Naive B cell (primary cell): Measurements from ENCODE around the gene NCAM1. TPM values are rescaled to one million over a fixed set of nuclear protein-coding genes. Genes with fewer than 3 reads are reported as not detected.

Source experiments
- ATAC-seq, 2 donors: fragments of 150-1000 bp; cut with Tn5 transposase; 2 replicates each; pipeline ENCODE4 v1.10.0; 2021; ENCODE audit warnings: low read depth in 2 of 2, mild to moderate bottlenecking in 2 of 2, moderate library complexity in 2 of 2
- DNase-seq: peaks from one replicate; pipeline ENCODE4 v3.0.0; 2022
- H3K27ac Mint-ChIP-seq, 6 donors: one replicate each; pipeline ENCODE4 v1.8.0; 2020 to 2022; ENCODE audit warnings: mild to moderate bottlenecking in 6 of 6, mixed read lengths in 6 of 6, moderate library complexity in 5 of 6, inconsistent platforms in 2 of 6
- H3K27me3 Mint-ChIP-seq, 3 donors: one replicate each; pipeline ENCODE4 v1.8.0; 2021 to 2022; ENCODE audit warnings: mixed read lengths in 3 of 3, mild to moderate bottlenecking in 1 of 3
- H3K36me3 Mint-ChIP-seq, 2 donors: one replicate each; pipeline ENCODE4 v1.8.0; 2020 to 2022; ENCODE audit warnings: mixed read lengths in 2 of 2, inconsistent platforms in 1 of 2, mild to moderate bottlenecking in 1 of 2
- H3K4me1 Mint-ChIP-seq, 3 donors: one replicate each; pipeline ENCODE4 v1.8.0; 2020 to 2022; ENCODE audit warnings: mixed read lengths in 3 of 3, inconsistent platforms in 1 of 3, mild to moderate bottlenecking in 1 of 3, moderate library complexity in 1 of 3
- H3K4me3 Mint-ChIP-seq, 8 donors: one replicate each; pipeline ENCODE4 v1.8.0; 2020 to 2022; ENCODE audit warnings: mild to moderate bottlenecking in 8 of 8, mixed read lengths in 8 of 8, moderate library complexity in 8 of 8, inconsistent platforms in 2 of 8
- H3K9me3 Mint-ChIP-seq, 7 donors: one replicate each; pipeline ENCODE4 v1.8.0; 2020 to 2022; ENCODE audit warnings: mixed read lengths in 7 of 7, mild to moderate bottlenecking in 5 of 7, inconsistent platforms in 2 of 7, moderate library complexity in 1 of 7
- polyA plus RNA-seq, 6 donors: library from polyadenylated mRNA; unstranded; fragments of 300-500 nt; fragmentation: Illumina TruSeq; gene quantifications; one replicate each; pipeline ENCODE4 v1.2.3, GENCODE V29; 2021; ENCODE audit warnings: low read depth in 6 of 6

Gene NCAM1
- polyA plus RNA-seq, 6 donors from 2014 or later: 0.05 TPM; not detected in 5

GRCh38 chr11:113247966-113248365, 286.7 kb downstream of the NCAM1 start:
- Mint-ChIP-seq H3K4me1 (peaks cover 0 to 3% (median 3%) of the 10 kb centered on the region in 3 donors), H3K36me3 (no peaks in the 10 kb centered on the region), H3K27ac (no peak overlapping the region), H3K27me3 (peaks cover 29 to 58% (median 50%) of the 10 kb centered on the region in 3 donors), H3K4me3 (no peak overlapping the region), H3K9me3 (no peaks in the 10 kb centered on the region)
- no peak for ATAC-seq
- DNase-seq: no peak

DNA sequence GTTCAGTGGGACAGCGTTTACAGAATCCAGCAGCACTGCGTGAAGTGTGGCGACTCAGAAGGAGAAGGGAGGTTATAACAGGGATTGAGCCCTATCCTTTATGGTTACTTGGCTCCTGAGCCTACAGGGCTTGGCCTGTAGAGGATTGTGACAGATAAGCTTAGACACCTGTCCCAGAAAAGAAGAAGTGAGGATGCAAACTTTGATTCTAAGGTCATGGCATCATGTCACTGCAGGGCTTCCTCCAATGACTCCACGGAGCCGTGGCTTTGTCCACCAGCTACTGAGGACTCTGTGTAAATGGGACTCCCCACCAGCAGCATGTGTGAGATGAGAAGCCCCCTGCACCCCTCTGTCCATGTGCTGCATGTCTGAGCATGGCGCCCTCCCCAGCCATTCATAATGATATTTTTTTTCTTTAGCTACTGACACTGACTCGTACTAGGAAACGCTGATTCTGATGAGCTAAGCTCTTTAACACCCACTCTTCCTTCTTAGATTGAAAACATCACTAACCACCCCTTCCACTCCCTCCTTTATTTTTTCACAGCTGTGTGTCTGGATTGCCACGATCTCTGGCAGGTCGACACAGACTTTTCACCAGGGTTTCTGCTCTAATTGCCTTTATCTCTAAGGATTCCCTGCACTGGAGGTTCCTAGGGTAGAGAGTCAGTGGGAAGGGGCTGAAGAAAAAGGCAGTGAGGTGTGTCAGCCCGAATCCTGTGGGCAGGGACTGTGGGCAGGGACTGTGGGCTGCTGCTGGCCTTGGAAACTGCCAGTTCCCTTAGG, 287.7 kb downstream of the NCAM1 start:
- DNase-seq (no peak), ATAC-seq (no peak)
- H3K4me3 Mint-ChIP-seq: no peak overlapping the region
- H3K36me3 Mint-ChIP-seq: no peaks in the 10 kb centered on the region
- H3K27ac Mint-ChIP-seq: no peak overlapping the region
- H3K4me1 Mint-ChIP-seq: no peaks in the 10 kb centered on the region
- no peaks in the 10 kb centered on the region for H3K9me3 Mint-ChIP-seq
- H3K27me3 Mint-ChIP-seq: peaks cover 22 to 49% (median 41%) of the 10 kb centered on the region in 3 donors

DNA sequence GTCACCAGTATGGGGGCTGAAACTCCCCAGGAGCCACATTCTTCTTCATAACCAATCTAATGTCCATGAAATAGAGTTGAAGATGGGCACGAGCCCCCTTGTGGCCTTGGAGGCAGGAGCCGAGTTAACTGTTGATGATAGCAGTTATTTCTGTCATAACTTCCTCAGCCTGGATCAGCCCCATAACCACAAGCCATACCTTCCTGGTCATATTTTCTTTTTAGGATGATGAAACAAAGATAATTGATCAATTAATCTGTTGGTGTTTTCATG, 288.2 kb downstream of the NCAM1 start:
- H3K36me3 Mint-ChIP-seq: no peaks in the 10 kb centered on the region
- H3K4me1 Mint-ChIP-seq: no peaks in the 10 kb centered on the region
- H3K9me3 Mint-ChIP-seq: no peaks in the 10 kb centered on the region
- ATAC-seq (no peak), DNase-seq (no peak)
- H3K4me3 Mint-ChIP-seq: no peak overlapping the region
- peaks cover 20 to 50% (median 35%) of the 10 kb centered on the region in 3 donors for H3K27me3 Mint-ChIP-seq
- H3K27ac Mint-ChIP-seq: no peak overlapping the region

GRCh38 chr11:113249786-113250185, 288.6 kb downstream of the NCAM1 start:
- no peaks in the 10 kb centered on the region for H3K9me3 Mint-ChIP-seq
- no peaks in the 10 kb centered on the region for H3K4me1 Mint-ChIP-seq
- DNase-seq (no peak), ATAC-seq (no peak)
- peaks cover 20 to 49% (median 33%) of the 10 kb centered on the region in 3 donors for H3K27me3 Mint-ChIP-seq
- no peak overlapping the region for H3K27ac Mint-ChIP-seq
- no peaks in the 10 kb centered on the region for H3K36me3 Mint-ChIP-seq
- no peak overlapping the region for H3K4me3 Mint-ChIP-seq

- H3K27me3 Mint-ChIP-seq: peaks cover 10 to 36% (median 23%) of the 10 kb centered on the region in 3 donors
- no peaks in the 10 kb centered on the region for H3K9me3 Mint-ChIP-seq
- no peaks in the 10 kb centered on the region for H3K36me3 Mint-ChIP-seq
- no peak overlapping the region for H3K4me3 Mint-ChIP-seq
- no peak for ATAC-seq
- no peak for DNase-seq
- H3K27ac Mint-ChIP-seq: no peak overlapping the region
- H3K4me1 Mint-ChIP-seq: no peaks in the 10 kb centered on the region
These were observed 290.1 kb downstream of the NCAM1 start for GRCh38 chr11:113251281-113251680.

GRCh38 chr11:113253406-113253805, 292.2 kb downstream of the NCAM1 start:
- DNase-seq: no peak
- Mint-ChIP-seq H3K4me1 (no peaks in the 10 kb centered on the region), H3K27ac (no peak overlapping the region), H3K9me3 (no peaks in the 10 kb centered on the region), H3K36me3 (no peaks in the 10 kb centered on the region), H3K27me3 (peaks cover 2 to 16% (median 9%) of the 10 kb centered on the region in 3 donors), H3K4me3 (no peak overlapping the region)
- ATAC-seq: no peak

GRCh38 chr11:113255096-113255495, 293.9 kb downstream of the NCAM1 start:
- no peak overlapping the region for H3K4me3 Mint-ChIP-seq
- H3K27me3 Mint-ChIP-seq: peaks cover 0 to 9% (median 6%) of the 10 kb centered on the region in 3 donors
- H3K4me1 Mint-ChIP-seq: no peaks in the 10 kb centered on the region
- DNase-seq: no peak
- no peaks in the 10 kb centered on the region for H3K36me3 Mint-ChIP-seq
- H3K27ac Mint-ChIP-seq: no peak overlapping the region
- no peaks in the 10 kb centered on the region for H3K9me3 Mint-ChIP-seq
- ATAC-seq: no peak

GRCh38 chr11:113255741-113256140, 294.5 kb downstream of the NCAM1 start:
- ATAC-seq (no peak), DNase-seq (no peak)
- no peaks in the 10 kb centered on the region for H3K36me3 Mint-ChIP-seq
- H3K4me3 Mint-ChIP-seq: no peak overlapping the region
- H3K27me3 Mint-ChIP-seq: peaks cover 0 to 6% (median 5%) of the 10 kb centered on the region in 3 donors
- H3K27ac Mint-ChIP-seq: no peak overlapping the region
- H3K9me3 Mint-ChIP-seq: no peaks in the 10 kb centered on the region
- H3K4me1 Mint-ChIP-seq: no peaks in the 10 kb centered on the region

DNA sequence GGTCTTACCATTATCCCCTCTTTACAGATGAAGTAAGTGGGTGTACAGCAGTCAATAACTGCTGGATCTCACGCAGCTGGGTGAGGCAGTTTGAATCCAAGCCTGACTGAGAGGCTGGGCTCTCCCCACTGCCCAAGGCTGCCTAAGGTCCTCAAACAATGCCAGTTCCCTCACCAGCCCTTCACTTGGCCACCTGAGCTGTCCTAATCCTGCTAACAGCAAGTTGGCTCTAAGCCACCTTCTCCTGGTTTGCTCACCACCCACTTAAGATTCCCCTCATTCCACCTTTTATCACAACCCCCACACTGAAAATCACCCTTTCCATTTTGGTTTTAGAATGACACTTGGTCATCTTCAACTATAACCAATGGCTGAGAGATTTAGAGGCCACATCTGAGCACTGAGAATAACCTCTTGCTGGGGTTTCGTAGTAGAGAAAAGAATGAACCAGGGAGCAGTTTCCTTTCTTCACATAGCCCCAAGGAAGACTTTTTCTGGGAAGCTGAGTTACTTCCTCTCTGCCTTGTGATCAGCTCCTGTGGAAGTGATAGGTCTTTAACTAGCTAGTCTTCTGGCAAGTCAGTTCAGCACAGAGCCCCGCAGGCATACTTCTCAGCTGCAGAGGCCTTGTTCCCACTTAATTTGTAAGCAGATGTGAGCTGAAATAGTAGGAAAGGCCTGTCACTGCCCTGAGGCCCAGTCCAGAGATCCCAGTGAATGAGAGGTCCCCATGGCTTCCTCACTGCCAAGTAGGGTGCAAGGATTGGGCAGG, 295.4 kb downstream of the NCAM1 start:
- no peaks in the 10 kb centered on the region for H3K9me3 Mint-ChIP-seq
- DNase-seq (no peak), ATAC-seq (no peak)
- H3K27me3 Mint-ChIP-seq: peaks cover 0 to 12% (median 8%) of the 10 kb centered on the region in 3 donors
- H3K4me1 Mint-ChIP-seq: no peaks in the 10 kb centered on the region
- H3K36me3 Mint-ChIP-seq: no peaks in the 10 kb centered on the region
- H3K27ac Mint-ChIP-seq: no peak overlapping the region
- no peak overlapping the region for H3K4me3 Mint-ChIP-seq

DNA sequence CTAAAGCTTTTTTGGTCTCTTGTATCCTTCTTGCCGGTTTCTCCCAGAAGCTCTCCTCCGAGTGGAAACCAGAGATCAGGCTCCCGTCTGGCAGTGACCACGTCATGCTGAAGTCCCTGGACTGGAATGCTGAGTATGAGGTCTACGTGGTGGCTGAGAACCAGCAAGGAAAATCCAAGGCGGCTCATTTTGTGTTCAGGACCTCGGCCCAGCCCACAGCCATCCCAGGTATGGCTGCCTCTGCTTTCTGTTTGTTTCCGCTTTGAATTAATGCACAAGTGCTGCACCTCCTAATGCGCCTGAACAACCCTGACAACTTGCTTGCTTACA, 298.8 kb downstream of the NCAM1 start:
- ATAC-seq (no peak), DNase-seq (no peak)
- H3K27ac Mint-ChIP-seq: no peak overlapping the region
- peaks cover under 1 to 12% (median 5%) of the 10 kb centered on the region in 3 donors for H3K27me3 Mint-ChIP-seq
- no peaks in the 10 kb centered on the region for H3K36me3 Mint-ChIP-seq
- no peak overlapping the region for H3K4me3 Mint-ChIP-seq
- peaks cover 0 to 6% (median 4%) of the 10 kb centered on the region in 3 donors for H3K4me1 Mint-ChIP-seq
- no peaks in the 10 kb centered on the region for H3K9me3 Mint-ChIP-seq

- DNase-seq: no peak
- Mint-ChIP-seq H3K27me3 (peaks cover 4 to 12% (median 5%) of the 10 kb centered on the region in 3 donors), H3K9me3 (no peaks in the 10 kb centered on the region), H3K4me3 (no peak overlapping the region), H3K4me1 (peaks cover 0 to 6% (median 4%) of the 10 kb centered on the region in 3 donors), H3K36me3 (no peaks in the 10 kb centered on the region), H3K27ac (no peak overlapping the region)
- ATAC-seq: no peak
These were observed 299.3 kb downstream of the NCAM1 start for GRCh38 chr11:113260541-113260940.

- H3K36me3 Mint-ChIP-seq: no peaks in the 10 kb centered on the region
- H3K27ac Mint-ChIP-seq: no peak overlapping the region
- no peaks in the 10 kb centered on the region for H3K9me3 Mint-ChIP-seq
- ATAC-seq (no peak), DNase-seq (no peak)
- peaks cover 0 to 6% (median 4%) of the 10 kb centered on the region in 3 donors for H3K4me1 Mint-ChIP-seq
- no peak overlapping the region for H3K4me3 Mint-ChIP-seq
- H3K27me3 Mint-ChIP-seq: peaks cover 10 to 22% (median 13%) of the 10 kb centered on the region in 3 donors
These were observed 300.7 kb downstream of the NCAM1 start for GRCh38 chr11:113261709-113262475.

- Mint-ChIP-seq H3K4me3 (no peak overlapping the region), H3K4me1 (peaks cover 0 to 6% (median 4%) of the 10 kb centered on the region in 3 donors), H3K27ac (peak overlapping the region in 1 of 6 donors; percentile 1), H3K9me3 (no peaks in the 10 kb centered on the region), H3K27me3 (peaks cover 14 to 28% (median 18%) of the 10 kb centered on the region in 3 donors), H3K36me3 (no peaks in the 10 kb centered on the region)
- ATAC-seq: peak; percentile 21 to 25
- DNase-seq: peak; percentile 11
These were observed 301.4 kb downstream of the NCAM1 start for GRCh38 chr11:113262594-113262993.
